ENCODE results near the gene NTSR1.

The NTSR1 gene

GRCh38 chr20:62764156-62764935 lies 55.7 kb downstream of the NTSR1 start:
- Mint-ChIP-seq H3K4me3 (no peak overlapping the region), H3K36me3 (ENCODE audit: low read depth) (no peaks in the 10 kb centered on the region), H3K4me1 (peaks cover 52% of the 10 kb centered on the region), H3K27ac (no peak overlapping the region), H3K27me3 (ENCODE audit: low read depth, poor library complexity) (no peaks in the 10 kb centered on the region), H3K9me3 (no peaks in the 10 kb centered on the region)
- DNase-seq = no peak
- TF ChIP-seq, protein P1, sequence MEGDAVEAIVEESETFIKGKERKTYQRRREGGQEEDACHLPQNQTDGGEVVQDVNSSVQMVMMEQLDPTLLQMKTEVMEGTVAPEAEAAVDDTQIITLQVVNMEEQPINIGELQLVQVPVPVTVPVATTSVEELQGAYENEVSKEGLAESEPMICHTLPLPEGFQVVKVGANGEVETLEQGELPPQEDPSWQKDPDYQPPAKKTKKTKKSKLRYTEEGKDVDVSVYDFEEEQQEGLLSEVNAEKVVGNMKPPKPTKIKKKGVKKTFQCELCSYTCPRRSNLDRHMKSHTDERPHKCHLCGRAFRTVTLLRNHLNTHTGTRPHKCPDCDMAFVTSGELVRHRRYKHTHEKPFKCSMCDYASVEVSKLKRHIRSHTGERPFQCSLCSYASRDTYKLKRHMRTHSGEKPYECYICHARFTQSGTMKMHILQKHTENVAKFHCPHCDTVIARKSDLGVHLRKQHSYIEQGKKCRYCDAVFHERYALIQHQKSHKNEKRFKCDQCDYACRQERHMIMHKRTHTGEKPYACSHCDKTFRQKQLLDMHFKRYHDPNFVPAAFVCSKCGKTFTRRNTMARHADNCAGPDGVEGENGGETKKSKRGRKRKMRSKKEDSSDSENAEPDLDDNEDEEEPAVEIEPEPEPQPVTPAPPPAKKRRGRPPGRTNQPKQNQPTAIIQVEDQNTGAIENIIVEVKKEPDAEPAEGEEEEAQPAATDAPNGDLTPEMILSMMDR (IDR thresholded peaks at IDR 0.05) = no peak

- no peak overlapping the region for H3K4me3 Mint-ChIP-seq
- no peak for DNase-seq
- H3K4me1 Mint-ChIP-seq = peaks cover 50% of the 10 kb centered on the region
- TF ChIP-seq, protein P1 (IDR thresholded peaks at IDR 0.05) = no peak
- H3K9me3 Mint-ChIP-seq = no peaks in the 10 kb centered on the region
- H3K36me3 Mint-ChIP-seq (ENCODE audit: low read depth) = no peaks in the 10 kb centered on the region
- H3K27ac Mint-ChIP-seq = no peak overlapping the region
- no peaks in the 10 kb centered on the region for H3K27me3 Mint-ChIP-seq (ENCODE audit: low read depth, poor library complexity)
Observed at GRCh38 chr20:62765021-62765420, 56.4 kb downstream of the NTSR1 start.

DNA sequence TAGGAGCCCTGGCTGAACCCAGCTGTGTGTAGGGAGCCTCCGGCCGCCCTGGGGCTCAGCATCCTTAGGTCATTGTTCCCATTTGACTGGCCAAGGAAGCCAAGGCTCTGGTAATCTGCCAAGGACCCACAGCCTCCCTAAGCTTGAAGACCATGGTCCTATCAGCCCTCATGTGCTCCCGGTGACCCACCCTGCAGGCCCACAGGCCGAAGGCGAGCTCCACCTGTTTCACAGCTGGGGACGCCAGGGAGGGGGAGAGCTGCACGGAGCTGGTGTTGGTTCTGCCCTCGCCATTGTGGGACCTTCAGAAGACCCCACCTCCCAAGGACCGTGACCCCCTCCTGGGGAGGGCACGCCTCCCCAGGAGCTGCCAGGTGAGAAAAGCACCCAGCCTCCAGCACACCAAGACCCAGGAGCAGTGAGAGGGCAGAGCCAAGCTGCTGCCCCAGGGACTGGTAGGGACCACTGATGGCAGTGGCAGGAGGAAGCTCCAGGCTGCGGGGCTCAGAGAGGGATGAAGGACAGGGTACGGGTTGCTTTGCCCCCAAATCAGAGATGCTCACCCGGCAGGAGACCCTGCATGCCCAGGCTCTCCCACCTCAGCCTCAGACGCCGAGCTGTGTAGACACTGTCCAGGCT lies 56.9 kb downstream of the NTSR1 start:
- no peaks in the 10 kb centered on the region for H3K36me3 Mint-ChIP-seq (ENCODE audit: low read depth)
- H3K9me3 Mint-ChIP-seq = no peaks in the 10 kb centered on the region
- H3K4me3 Mint-ChIP-seq = no peak overlapping the region
- peaks cover 48% of the 10 kb centered on the region for H3K4me1 Mint-ChIP-seq
- no peaks in the 10 kb centered on the region for H3K27me3 Mint-ChIP-seq (ENCODE audit: low read depth, poor library complexity)
- no peak for DNase-seq
- no peak overlapping the region for H3K27ac Mint-ChIP-seq
- TF ChIP-seq, protein P1 (IDR thresholded peaks at IDR 0.05) = no peak

- no peak for DNase-seq
- Mint-ChIP-seq H3K27me3 (ENCODE audit: low read depth, poor library complexity) (no peaks in the 10 kb centered on the region), H3K36me3 (ENCODE audit: low read depth) (no peaks in the 10 kb centered on the region), H3K4me1 (peaks cover 45% of the 10 kb centered on the region), H3K27ac (no peak overlapping the region), H3K4me3 (no peak overlapping the region), H3K9me3 (no peaks in the 10 kb centered on the region)
- TF ChIP-seq, protein P1 (IDR thresholded peaks at IDR 0.05) = no peak
Observed at GRCh38 chr20:62766071-62766450, 57.4 kb downstream of the NTSR1 start.

- H3K9me3 Mint-ChIP-seq = no peaks in the 10 kb centered on the region
- H3K27ac Mint-ChIP-seq = no peak overlapping the region
- no peaks in the 10 kb centered on the region for H3K36me3 Mint-ChIP-seq (ENCODE audit: low read depth)
- H3K27me3 Mint-ChIP-seq (ENCODE audit: low read depth, poor library complexity) = peaks cover 3% of the 10 kb centered on the region
- DNase-seq = no peak
- peaks cover 38% of the 10 kb centered on the region for H3K4me1 Mint-ChIP-seq
- TF ChIP-seq, protein P1 (IDR thresholded peaks at IDR 0.05) = no peak
- H3K4me3 Mint-ChIP-seq = no peak overlapping the region
Observed at GRCh38 chr20:62766716-62767115, 58.1 kb downstream of the NTSR1 start.

- TF ChIP-seq, protein P1 (IDR thresholded peaks at IDR 0.05) = no peak
- no peaks in the 10 kb centered on the region for H3K36me3 Mint-ChIP-seq (ENCODE audit: low read depth)
- H3K27ac Mint-ChIP-seq = no peak overlapping the region
- H3K27me3 Mint-ChIP-seq (ENCODE audit: low read depth, poor library complexity) = peaks cover 4% of the 10 kb centered on the region
- no peak for DNase-seq
- H3K9me3 Mint-ChIP-seq = no peaks in the 10 kb centered on the region
- H3K4me1 Mint-ChIP-seq = peaks cover 40% of the 10 kb centered on the region
- no peak overlapping the region for H3K4me3 Mint-ChIP-seq
Observed at GRCh38 chr20:62768234-62768546, 59.6 kb downstream of the NTSR1 start.

Measured in nephron progenitor cell (in vitro differentiated cells).